PFSK-1 (cell line): ENCODE data around the gene SIL1.

ENCODE experiments used
- FOXP2 ChIP-seq: optimal IDR thresholded peaks from 2 replicates; pipeline ENCODE3; 2011; ENCODE audit warnings: borderline replicate concordance, control low read depth, inconsistent platforms; ENCODE audit not compliant: insufficient read depth; ENCODE audit errors: extremely low read length, extremely low read depth
- POLR2AphosphoS5 ChIP-seq: IDR thresholded peaks from 2 replicates; pipeline ENCODE4 v1.6.1; 2012; ENCODE audit warnings: low read depth, mild to moderate bottlenecking, control low read depth, low read length, moderate library complexity
- REST ChIP-seq, 2 experiments: IDR thresholded peaks; 2 replicates each; pipeline versions ENCODE4 v1.6.1 to v1.8.0; 2011 to 2012; ENCODE audit warnings: low read depth in 2 of 2, low read length in 2 of 2, control low read depth in 1 of 2, inconsistent platforms in 1 of 2, mild to moderate bottlenecking in 1 of 2, moderate library complexity in 1 of 2; ENCODE audit not compliant: insufficient read depth in 1 of 2
- SIN3A ChIP-seq: IDR thresholded peaks from 2 replicates; pipeline ENCODE4 v1.6.1; 2012; ENCODE audit warnings: mild to moderate bottlenecking, low read length, moderate library complexity, borderline replicate concordance; ENCODE audit not compliant: insufficient read depth
- TAF1 ChIP-seq: IDR thresholded peaks from 2 replicates; pipeline ENCODE4 v1.6.1; 2012; ENCODE audit warnings: low read length, control low read depth, borderline replicate concordance; ENCODE audit not compliant: insufficient read depth

- TF ChIP-seq POLR2AphosphoS5: no peak
- no peak for TF ChIP-seq REST (IDR thresholded peaks at IDR 0.05; ENCODE audit: insufficient read depth in 1 of 2, low read depth in 2 of 2, low read length in 2 of 2)
- no peak for TF ChIP-seq TAF1
- no peak for TF ChIP-seq SIN3A
- TF ChIP-seq FOXP2: no peak
Observed at GRCh38 chr5:139088024-139088423, 110.1 kb downstream of the SIL1 start.
